Spinal cord (tissue), 10 donors: Measurements from ENCODE around the gene HHEX. TPM values are rescaled to one million over a fixed set of nuclear protein-coding genes. Genes with fewer than 3 reads are reported as not detected.

Source experiments
- DNase-seq, 6 donors: peaks; one replicate each; pipeline versions ENCODE4 v3.0.0 to v3.0.0-alpha.2; 2013 to 2015; ENCODE audit warnings: low spot score in 6 of 6, low read depth in 4 of 6
- H3K27ac ChIP-seq: one replicate; pipeline ENCODE4 v1.5.1; 2013; ENCODE audit warnings: low read depth, low read length, control low read depth
- H3K27me3 ChIP-seq: one replicate; pipeline ENCODE4 v1.6.1; 2013; ENCODE audit warnings: low read length; ENCODE audit not compliant: control insufficient read depth, insufficient read depth
- H3K36me3 ChIP-seq: one replicate; pipeline ENCODE4 v1.6.1; 2013; ENCODE audit warnings: low read length; ENCODE audit not compliant: control insufficient read depth, insufficient read depth
- H3K4me1 ChIP-seq: one replicate; pipeline ENCODE4 v1.6.1; 2013; ENCODE audit warnings: low read length; ENCODE audit not compliant: control insufficient read depth, insufficient read depth
- H3K4me3 ChIP-seq: one replicate; pipeline ENCODE4 v1.5.1; 2013; ENCODE audit warnings: low read depth, low read length, control low read depth
- H3K9me3 ChIP-seq: one replicate; pipeline ENCODE4 v1.6.1; 2013; ENCODE audit warnings: low read length; ENCODE audit not compliant: control insufficient read depth, insufficient read depth
- WGBS: methylation state at CpG from one replicate; pipeline ENCODE4 v1.1.5; 2013; ENCODE audit warnings: missing lambda C conversion rate; ENCODE audit not compliant: insufficient coverage; 5-methylcytosine and 5-hydroxymethylcytosine counted together
- polyA plus RNA-seq, 2 donors: library from polyadenylated mRNA; unstranded; fragments of 120-200 nt; gene quantifications; one replicate each; pipeline ENCODE4 v1.2.1, GENCODE V29; 2013; ENCODE audit not compliant: insufficient read length in 2 of 2
- total RNA-seq, 2 donors: library from RNA; depleted of rRNA in 1 of 2; stranded (reverse); fragments of 120-200 nt in 1 of 2; fragments of >200 nt in 1 of 2; gene quantifications; one replicate each; pipeline versions ENCODE4 v1.2.3 to v1.2.4, GENCODE V29; 2013 to 2014
- donor health status: healthy.

HHEX gene
- total and polyA plus RNA-seq, 4 donors, result 6.0 to 8.8 (median 7.1) TPM

DNA sequence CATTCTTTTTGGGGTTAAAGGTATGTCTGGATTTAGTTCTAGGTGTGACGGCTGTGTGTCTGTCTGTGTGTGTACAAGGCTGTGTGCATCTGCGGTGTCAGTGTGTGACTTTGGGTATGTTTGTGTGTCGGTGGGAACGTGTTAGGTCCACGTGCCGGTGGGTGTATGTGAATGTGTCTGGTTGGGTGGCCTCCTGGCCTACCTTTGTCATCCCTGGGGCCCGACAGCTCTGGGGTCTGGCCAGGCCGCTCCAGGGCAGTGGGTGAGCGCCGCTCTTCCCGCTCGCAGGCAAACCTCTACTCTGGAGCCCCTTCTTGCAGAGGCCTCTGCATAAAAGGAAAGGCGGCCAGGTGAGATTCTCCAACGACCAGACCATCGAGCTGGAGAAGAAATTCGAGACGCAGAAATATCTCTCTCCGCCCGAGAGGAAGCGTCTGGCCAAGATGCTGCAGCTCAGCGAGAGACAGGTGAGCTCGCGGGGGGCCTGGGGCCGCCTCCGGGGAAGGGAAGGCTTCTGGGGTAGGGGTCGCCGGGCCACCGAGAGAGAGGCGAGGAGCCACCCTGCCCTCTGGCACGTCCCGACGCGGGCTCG is 2.4 kb downstream of the HHEX start:
- 3% methylated on average over 33 of the region's 34 CpGs for WGBS
- DNase-seq, result peak in 1 of 6 donors; percentile 17
- no peaks in the 10 kb centered on the region for H3K36me3 ChIP-seq
- H3K27me3 ChIP-seq, result peaks cover 88% of the 10 kb centered on the region
- H3K27ac ChIP-seq, result no peak overlapping the region
- H3K9me3 ChIP-seq, result no peaks in the 10 kb centered on the region
- H3K4me1 ChIP-seq, result peaks cover 34% of the 10 kb centered on the region
- peak overlapping the region; percentile 16 for H3K4me3 ChIP-seq

DNA sequence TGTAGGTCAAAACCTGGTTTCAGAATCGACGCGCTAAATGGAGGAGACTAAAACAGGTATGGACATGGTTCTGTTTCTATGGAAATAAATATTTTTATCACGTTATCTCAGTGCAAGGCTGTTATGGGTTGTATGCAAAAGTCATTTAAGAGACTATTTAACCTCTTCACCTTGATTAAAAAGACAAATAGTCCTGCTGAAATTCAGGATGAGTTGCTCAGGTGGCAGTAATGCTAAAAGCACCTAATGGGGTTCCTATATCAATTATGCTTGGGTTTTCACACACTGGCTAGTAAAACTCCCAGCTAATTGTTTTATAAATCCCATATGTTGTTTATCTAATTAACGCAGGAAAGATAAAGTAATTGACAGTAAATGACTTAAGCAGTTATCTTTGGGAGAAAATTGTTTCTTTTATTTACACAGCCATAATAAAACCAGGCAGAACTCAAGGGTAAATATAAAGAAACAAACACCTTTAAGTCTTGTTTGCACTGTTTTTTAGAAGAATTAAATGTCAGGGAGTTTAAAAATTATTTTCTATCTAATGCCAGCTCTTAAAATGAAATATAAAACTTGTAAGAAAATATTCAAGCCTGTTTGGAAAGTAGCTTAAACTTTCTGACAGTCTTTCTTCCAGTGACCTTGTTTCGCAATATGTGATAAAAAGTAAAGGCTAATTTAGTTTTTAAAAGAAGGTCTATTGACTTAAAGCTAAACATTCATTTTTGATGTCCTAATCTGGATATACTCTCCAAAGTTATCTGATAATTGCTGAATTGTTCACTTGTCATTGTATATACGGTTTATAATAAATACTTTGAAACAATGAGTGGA is 3.2 kb downstream of the HHEX start:
- Histone ChIP-seq H3K4me1 (peaks cover 34% of the 10 kb centered on the region), H3K4me3 (no peak overlapping the region), H3K27me3 (peaks cover 90% of the 10 kb centered on the region), H3K36me3 (no peaks in the 10 kb centered on the region), H3K9me3 (no peaks in the 10 kb centered on the region), H3K27ac (no peak overlapping the region)
- no CpG with 5 or more reads among the region's 7 CpGs for WGBS
- DNase-seq, result no peak

DNA sequence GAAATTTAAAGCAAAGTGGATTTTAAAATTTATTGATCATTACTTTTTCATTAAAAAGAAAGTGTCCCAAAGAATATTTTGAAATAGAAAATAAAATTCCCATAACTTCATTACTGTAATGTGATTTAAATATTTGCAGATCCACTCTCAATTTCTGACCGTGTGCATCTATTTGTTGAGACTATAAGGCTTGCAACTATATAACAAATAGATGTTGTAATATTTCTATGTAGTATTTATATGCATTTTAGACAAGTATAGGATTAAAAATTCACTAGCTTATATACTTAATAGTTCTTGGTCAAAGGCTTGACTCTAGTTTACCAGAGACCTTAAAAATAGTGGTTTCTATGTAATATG is 3.8 kb downstream of the HHEX start:
- WGBS, result no CpG with 5 or more reads among the region's 1 CpG
- Histone ChIP-seq H3K4me1 (peaks cover 34% of the 10 kb centered on the region), H3K27ac (no peak overlapping the region), H3K4me3 (no peak overlapping the region), H3K9me3 (no peaks in the 10 kb centered on the region), H3K27me3 (peaks cover 90% of the 10 kb centered on the region), H3K36me3 (no peaks in the 10 kb centered on the region)
- DNase-seq, result no peak

DNA sequence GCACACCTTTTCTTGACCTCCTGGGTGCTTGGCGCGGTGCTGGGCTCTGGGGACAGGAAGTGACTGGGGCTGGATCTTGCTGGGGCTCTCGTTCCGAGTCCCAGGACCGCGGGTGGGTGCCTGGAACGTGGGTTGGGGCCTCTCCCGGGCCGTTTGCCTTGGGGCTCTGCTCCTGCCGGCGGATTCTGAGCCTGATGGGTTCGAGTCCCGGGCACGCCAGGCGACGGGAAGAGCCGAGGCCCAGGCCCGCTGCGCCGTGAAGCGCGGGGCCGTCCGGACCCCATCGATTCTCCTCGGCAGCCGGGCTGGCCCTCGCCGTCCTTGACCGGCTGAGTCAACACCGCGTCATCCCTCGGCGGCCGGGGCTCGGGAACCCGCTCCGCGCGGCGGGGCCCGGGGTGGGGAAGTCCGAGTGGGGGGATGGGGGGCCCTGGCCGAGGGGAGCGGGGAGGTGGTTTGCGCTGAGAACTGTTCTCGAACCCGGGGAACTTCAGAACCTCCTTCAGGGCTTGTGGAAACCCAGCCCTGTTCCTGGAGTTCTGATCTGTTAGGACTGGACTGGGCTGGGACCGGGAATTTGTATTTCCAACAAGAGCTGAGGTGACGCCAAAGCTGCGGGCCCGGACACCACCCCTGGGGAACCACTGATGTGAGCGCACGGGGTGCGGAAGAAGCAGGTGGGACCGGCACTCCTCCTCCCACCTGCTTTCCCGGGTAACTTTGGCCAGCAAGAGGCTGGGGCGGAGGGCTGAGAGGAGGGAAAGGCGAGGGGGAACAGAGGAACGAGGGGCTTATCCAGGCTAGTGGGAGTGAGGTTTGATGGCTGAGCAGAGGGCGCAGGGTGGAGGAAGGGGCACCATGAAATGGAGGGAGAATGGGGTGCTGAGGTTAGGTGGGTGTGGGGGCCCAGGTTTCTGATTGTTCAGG is 6.2 kb downstream of the HHEX start:
- peaks cover 91% of the 10 kb centered on the region for H3K27me3 ChIP-seq
- H3K27ac ChIP-seq, result no peak overlapping the region
- DNase-seq, result no peak
- no peaks in the 10 kb centered on the region for H3K9me3 ChIP-seq
- H3K4me3 ChIP-seq, result no peak overlapping the region
- peaks cover 27% of the 10 kb centered on the region for H3K4me1 ChIP-seq
- WGBS, result 5% methylated on average over 60 of the region's 61 CpGs
- no peaks in the 10 kb centered on the region for H3K36me3 ChIP-seq

DNA sequence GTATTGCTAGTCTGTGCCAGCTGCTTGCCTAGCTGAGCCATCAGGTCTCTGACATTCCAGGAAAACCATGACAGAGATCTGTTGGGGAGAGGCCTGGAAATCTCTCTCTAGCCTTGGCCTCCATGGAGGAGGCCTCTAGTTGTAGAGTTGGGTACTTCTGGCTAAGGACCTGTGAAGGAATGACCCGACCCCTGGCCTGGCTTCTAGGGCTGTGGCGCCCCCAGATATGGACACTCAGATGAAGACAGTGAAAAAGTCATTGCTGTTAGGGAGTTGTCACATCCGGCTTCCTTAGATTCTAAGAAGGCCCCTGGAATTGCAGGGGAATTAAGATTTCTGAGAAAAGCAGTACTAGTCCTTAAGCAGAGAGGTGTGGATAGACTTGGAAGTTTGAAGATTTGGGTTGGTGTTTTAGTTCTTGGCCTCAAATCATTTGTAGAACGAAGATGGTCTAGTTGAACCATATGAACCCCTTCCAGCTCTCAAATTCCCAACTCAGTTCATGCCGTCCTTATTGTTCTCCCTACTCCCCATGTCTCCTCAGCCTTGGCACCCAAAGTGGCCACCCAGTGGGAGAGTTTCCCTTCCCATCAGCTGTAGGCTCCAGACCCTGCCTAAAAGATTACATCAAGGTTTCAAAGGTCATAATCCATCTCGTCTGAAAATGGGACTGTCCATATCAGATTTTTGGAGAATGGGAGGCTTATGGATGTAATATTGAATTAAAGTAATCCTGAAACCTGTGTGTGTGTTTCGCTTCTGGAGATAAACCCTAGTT is 7.0 kb downstream of the HHEX start:
- H3K4me3 ChIP-seq, result no peak overlapping the region
- no peaks in the 10 kb centered on the region for H3K36me3 ChIP-seq
- 69% methylated on average over 4 of the region's 7 CpGs for whole genome bisulfite sequencing
- H3K4me1 ChIP-seq, result peaks cover 22% of the 10 kb centered on the region
- no peak for DNase-seq
- peaks cover 90% of the 10 kb centered on the region for H3K27me3 ChIP-seq
- H3K9me3 ChIP-seq, result no peaks in the 10 kb centered on the region
- no peak overlapping the region for H3K27ac ChIP-seq

DNA sequence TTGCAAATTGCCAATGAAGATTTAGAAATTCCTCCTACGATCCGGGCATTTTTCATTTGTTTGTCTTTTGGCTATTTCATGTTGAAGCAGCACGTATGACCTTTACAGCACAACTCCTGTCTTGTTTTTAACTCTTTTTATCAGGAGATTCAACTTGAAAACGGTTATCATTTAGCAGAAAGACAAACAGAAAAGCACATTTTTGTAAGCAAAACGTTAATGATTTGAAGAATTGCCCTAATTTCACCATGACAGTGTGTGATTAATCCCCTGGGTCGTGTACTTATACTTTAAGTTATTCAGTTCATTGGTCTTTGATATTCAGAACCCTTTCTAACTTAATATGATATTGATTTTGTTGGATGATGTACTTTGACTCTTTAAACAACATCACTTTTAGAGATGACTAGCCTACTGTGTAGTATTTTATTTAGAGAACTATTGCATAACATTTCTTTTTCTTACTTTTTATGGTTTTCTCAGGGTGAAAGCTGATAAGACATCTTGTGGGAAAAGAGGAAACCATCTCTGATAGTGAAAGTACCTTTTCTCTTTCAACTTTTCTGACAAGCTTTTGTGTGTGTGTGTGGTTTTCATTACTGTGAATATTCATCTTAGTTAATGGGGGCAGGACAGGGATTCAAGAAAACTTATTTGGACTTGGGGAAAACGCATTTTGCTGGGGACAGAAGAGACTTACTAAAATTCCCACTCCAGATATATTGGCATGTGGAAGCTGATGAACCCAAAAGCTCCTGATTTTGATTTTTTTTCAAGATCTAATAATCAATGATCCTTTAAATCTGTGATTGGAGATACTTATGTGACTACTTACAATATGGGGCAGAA is 8.1 kb downstream of the HHEX start:
- peaks cover 83% of the 10 kb centered on the region for H3K27me3 ChIP-seq
- H3K4me1 ChIP-seq, result peaks cover 16% of the 10 kb centered on the region
- no peak for DNase-seq
- no peak overlapping the region for H3K4me3 ChIP-seq
- WGBS, result 60% methylated on average over 2 of the region's 7 CpGs
- H3K9me3 ChIP-seq, result no peaks in the 10 kb centered on the region
- no peak overlapping the region for H3K27ac ChIP-seq
- H3K36me3 ChIP-seq, result no peaks in the 10 kb centered on the region

DNA sequence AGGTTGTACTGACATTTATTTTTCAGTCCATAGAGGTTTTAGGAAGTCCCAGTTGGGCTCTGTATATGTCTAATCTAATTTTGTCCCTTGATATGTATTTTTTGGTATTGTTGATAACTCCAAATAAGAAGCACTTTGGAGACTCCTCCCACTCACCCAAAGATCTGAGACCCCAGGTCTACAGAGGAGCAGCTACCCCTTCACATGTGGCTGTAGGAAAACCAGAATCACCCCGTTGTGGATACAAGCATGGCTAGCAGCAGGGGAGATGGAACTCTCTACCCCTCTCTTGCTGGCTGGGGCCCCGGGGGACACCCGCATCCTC is 9.4 kb downstream of the HHEX start:
- H3K4me3 ChIP-seq, result peak overlapping the region; percentile 37
- DNase-seq, result no peak
- no peak overlapping the region for H3K27ac ChIP-seq
- H3K9me3 ChIP-seq, result no peaks in the 10 kb centered on the region
- H3K4me1 ChIP-seq, result peaks cover 16% of the 10 kb centered on the region
- H3K27me3 ChIP-seq, result peaks cover 73% of the 10 kb centered on the region
- WGBS, result 0% methylated on average over 3 of the region's 3 CpGs
- no peaks in the 10 kb centered on the region for H3K36me3 ChIP-seq

DNA sequence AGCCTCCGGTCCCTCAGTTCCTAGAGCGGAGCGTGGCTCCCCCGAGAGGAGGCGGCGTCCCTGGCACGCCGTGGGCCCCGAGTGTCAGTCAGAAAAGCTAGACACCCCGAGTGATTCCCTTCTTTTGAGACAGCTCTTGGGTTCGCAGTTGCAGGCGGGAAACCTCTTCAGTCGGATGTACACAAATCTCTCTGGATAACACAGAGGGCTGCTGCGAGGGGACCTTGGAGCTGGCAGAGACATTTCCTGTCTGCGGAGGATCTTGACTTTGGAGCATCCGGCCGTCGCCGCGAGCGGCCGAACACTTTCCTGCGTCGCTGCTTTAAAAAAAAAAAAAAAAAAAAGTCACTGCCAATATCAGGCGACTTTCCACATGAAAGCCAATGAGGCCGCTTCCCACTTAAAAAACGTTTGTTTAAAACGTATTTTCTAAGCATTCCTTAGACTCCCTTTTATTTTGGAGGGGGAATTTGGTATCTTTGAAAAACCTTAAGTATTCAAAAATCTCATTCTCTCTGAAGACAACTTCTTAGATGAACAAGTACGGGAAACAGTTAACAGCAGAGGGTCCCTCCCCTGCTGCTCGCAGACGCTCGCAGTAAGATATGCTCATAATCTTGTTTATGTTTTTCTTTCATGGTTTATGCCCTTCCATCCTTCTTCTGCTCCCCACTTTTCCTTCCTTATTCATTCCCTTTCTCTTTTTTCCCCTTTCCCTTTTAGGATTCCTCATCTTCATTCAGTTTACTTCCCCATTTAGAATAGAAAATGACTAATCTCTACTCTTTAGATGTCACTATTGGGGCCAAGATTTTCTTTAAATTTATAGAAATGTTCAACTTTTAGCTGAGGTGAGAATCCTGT is 10.0 kb downstream of the HHEX start:
- H3K36me3 ChIP-seq, result no peaks in the 10 kb centered on the region
- peak overlapping the region; percentile 37 for H3K4me3 ChIP-seq
- peak in 2 of 6 donors; percentile 54 to 71 for DNase-seq
- WGBS, result under 1% methylated on average over 24 of the region's 32 CpGs
- H3K9me3 ChIP-seq, result no peaks in the 10 kb centered on the region
- no peak overlapping the region for H3K27ac ChIP-seq
- peaks cover 16% of the 10 kb centered on the region for H3K4me1 ChIP-seq
- peaks cover 67% of the 10 kb centered on the region for H3K27me3 ChIP-seq
